NCI-H510A treated with DMSO at 0.1 percent for 48 hours (cell line): ENCODE measurements around the gene CDHR3.

Experiments used
- DNase-seq: peaks from one replicate; lab custom pipeline; 2025; lab: John Stamatoyannopoulos, UW

Gene CDHR3

GRCh38 chr7:106064771-106065574, 101.9 kb downstream of the CDHR3 start:
- DNase-seq = peak; percentile 15

GRCh38 chr7:106065575-106066500, 102.8 kb downstream of the CDHR3 start:
- no peak for DNase-seq

GRCh38 chr7:106067678-106068077, 104.6 kb downstream of the CDHR3 start:
- no peak for DNase-seq

GRCh38 chr7:106068538-106068961, 105.5 kb downstream of the CDHR3 start:
- DNase-seq = no peak

- DNase-seq = no peak
These were observed 105.9 kb downstream of the CDHR3 start for GRCh38 chr7:106068986-106069385.

GRCh38 chr7:106069471-106070200, 106.6 kb downstream of the CDHR3 start:
- no peak for DNase-seq

GRCh38 chr7:106070201-106070551, 107.1 kb downstream of the CDHR3 start:
- DNase-seq = no peak

- DNase-seq = peak; percentile 62
These were observed 107.6 kb downstream of the CDHR3 start for GRCh38 chr7:106070567-106071254.

- peak; percentile 89 for DNase-seq
These were observed 108.4 kb downstream of the CDHR3 start for GRCh38 chr7:106071356-106071998.

GRCh38 chr7:106071999-106072714, 109.1 kb downstream of the CDHR3 start:
- peak; percentile 89 for DNase-seq

GRCh38 chr7:106072715-106073091, 109.6 kb downstream of the CDHR3 start:
- DNase-seq = no peak

GRCh38 chr7:106073701-106074100, 110.6 kb downstream of the CDHR3 start:
- DNase-seq = no peak

- DNase-seq = no peak
These were observed 111.2 kb downstream of the CDHR3 start for GRCh38 chr7:106074257-106074656.

GRCh38 chr7:106075937-106076336, 112.9 kb downstream of the CDHR3 start:
- no peak for DNase-seq

GRCh38 chr7:106076537-106076936, 113.5 kb downstream of the CDHR3 start:
- DNase-seq = no peak

GRCh38 chr7:106080300-106080987, 117.4 kb downstream of the CDHR3 start:
- no peak for DNase-seq

- DNase-seq = no peak
These were observed 119.2 kb downstream of the CDHR3 start for GRCh38 chr7:106082087-106082854.
